MCF 10A (cell line): ENCODE data around the gene QKI. TPM values are rescaled to one million over a fixed set of nuclear protein-coding genes. Genes with fewer than 3 reads are reported as not detected.
A peak's percentile ranks its signal among the peaks of the same experiment; 100 is the strongest.

Source experiments
- BruUV-seq: library from RNA; stranded (reverse); fragments of 400-500 nt; replicated peaks from 2 replicates; lab custom pipeline; 2021; lab: Mats Ljungman, UMichigan
- CTCF ChIA-PET: fragments of 300-600 bp; sonication (Branson Sonifier 250); formaldehyde crosslinking; extraction: SDS; loops from one replicate; lab custom pipeline; 2021; ENCODE audit warnings: antibody characterized with exemption, inconsistent platforms; lab: Yijun Ruan, JAX
- POLR2A ChIA-PET: fragments of 300-600, 350-650 bp; sonication (Branson Sonifier 250); formaldehyde crosslinking; extraction: SDS; loops from one replicate; lab custom pipeline; 2020; ENCODE audit warnings: antibody characterized with exemption, inconsistent platforms; lab: Yijun Ruan, JAX
- DNase-seq: peaks from one replicate; pipeline ENCODE4 v3.0.0-alpha.2; 2018; ENCODE audit not compliant: unreplicated experiment
- H3K27ac Mint-ChIP-seq: one replicate; pipeline ENCODE4 v1.8.0; 2022; ENCODE audit warnings: mild to moderate bottlenecking, low read depth, mixed read lengths; ENCODE audit not compliant: unreplicated experiment
- H3K27me3 Mint-ChIP-seq: one replicate; pipeline ENCODE4 v1.8.0; 2022; ENCODE audit warnings: mixed read lengths; ENCODE audit not compliant: insufficient read depth, unreplicated experiment
- H3K36me3 Mint-ChIP-seq: one replicate; pipeline ENCODE4 v1.8.0; 2022; ENCODE audit warnings: mild to moderate bottlenecking, moderate library complexity, mixed read lengths; ENCODE audit not compliant: insufficient read depth, unreplicated experiment
- H3K4me1 Mint-ChIP-seq: one replicate; pipeline ENCODE4 v1.8.0; 2022; ENCODE audit warnings: mixed read lengths; ENCODE audit not compliant: insufficient read depth, unreplicated experiment
- H3K4me3 Mint-ChIP-seq: one replicate; pipeline ENCODE4 v1.8.0; 2022; ENCODE audit warnings: mild to moderate bottlenecking, moderate library complexity, mixed read lengths; ENCODE audit not compliant: unreplicated experiment
- H3K9me3 Mint-ChIP-seq: one replicate; pipeline ENCODE4 v1.8.0; 2022; ENCODE audit warnings: mixed read lengths; ENCODE audit not compliant: unreplicated experiment
- CTCF ChIP-seq: fragments of 200-600 bp; IDR thresholded peaks from one replicate; pipeline ENCODE4 v1.8.0; 2022; ENCODE audit warnings: antibody characterized with exemption, mild to moderate bottlenecking; ENCODE audit not compliant: unreplicated experiment
- intact Hi-C: fragments of 100-400 bp; cut with micrococcal nuclease; formaldehyde crosslinking; loops from 2 replicates; pipeline ENCODE4 v1.14.1; 2022
- total RNA-seq: library from RNA; stranded (reverse); gene quantifications from 2 replicates; pipeline ENCODE4 v1.2.3, GENCODE V29; 2022

Gene QKI
- total RNA-seq, 1 experiment from 2014 or later, result 272 TPM

- Mint-ChIP-seq H3K27me3 (no peaks in the 10 kb centered on the region), H3K4me3 (no peak overlapping the region), H3K4me1 (peaks cover 59% of the 10 kb centered on the region), H3K36me3 (peaks cover 10% of the 10 kb centered on the region), H3K9me3 (no peaks in the 10 kb centered on the region), H3K27ac (no peak overlapping the region)
- no peak for DNase-seq
- intact Hi-C loops, result no loop called here
- TF ChIP-seq CTCF, result no peak
- no TSS peak for BruUV-seq
- ChIA-PET CTCF (interaction anchor here (0.6 kb wide), 2 partner anchors 12 to 418 kb away, joined by 3 read pairs; no protein-coding TSS in a partner anchor), POLR2A (interaction anchor here (0.6 kb wide), 1 partner anchor 950 kb away, joined by 3 read pairs; no protein-coding TSS in a partner anchor)
Observed at GRCh38 chr6:163487606-163488005, 73.1 kb downstream of the QKI start.

- DNase-seq, result peak; percentile 41
- Mint-ChIP-seq H3K4me1 (peaks cover 57% of the 10 kb centered on the region), H3K27me3 (no peaks in the 10 kb centered on the region), H3K9me3 (no peaks in the 10 kb centered on the region), H3K27ac (no peak overlapping the region), H3K4me3 (no peak overlapping the region), H3K36me3 (peaks cover 4% of the 10 kb centered on the region)
- ChIA-PET CTCF (interaction anchor here (1.0 kb wide), 1 partner anchor 10 kb away, joined by 3 read pairs; no protein-coding TSS in a partner anchor), POLR2A (interaction anchor here (0.7 kb wide), 1 partner anchor 420 kb away, joined by 4 read pairs; no protein-coding TSS in a partner anchor)
- no TSS peak for BruUV-seq
- intact Hi-C loops, result no loop called here
- no peak for TF ChIP-seq CTCF
Observed at GRCh38 chr6:163489584-163489983, 75.1 kb downstream of the QKI start.

GRCh38 chr6:163490826-163491577, 76.5 kb downstream of the QKI start:
- no TSS peak for BruUV-seq
- no peak for TF ChIP-seq CTCF
- intact Hi-C loops, result no loop called here
- peak overlapping the region; percentile 57 for H3K27ac Mint-ChIP-seq
- no peaks in the 10 kb centered on the region for H3K27me3 Mint-ChIP-seq
- peak; percentile 47 for DNase-seq
- no peak overlapping the region for H3K4me3 Mint-ChIP-seq
- CTCF ChIA-PET, result interaction anchor here (1.0 to 1.1 kb wide), 2 partner anchors 8 to 10 kb away, joined by 3 to 4 read pairs; no protein-coding TSS in a partner anchor
- H3K9me3 Mint-ChIP-seq, result no peaks in the 10 kb centered on the region
- H3K36me3 Mint-ChIP-seq, result peaks cover 4% of the 10 kb centered on the region
- H3K4me1 Mint-ChIP-seq, result peaks cover 52% of the 10 kb centered on the region
- POLR2A ChIA-PET, result interaction anchor here (0.7 to 1.5 kb wide), 2 partner anchors 16 kb away, joined by 5 to 8 read pairs; no protein-coding TSS in a partner anchor

GRCh38 chr6:163491737-163492300, 77.3 kb downstream of the QKI start:
- peaks cover 53% of the 10 kb centered on the region for H3K4me1 Mint-ChIP-seq
- no peaks in the 10 kb centered on the region for H3K9me3 Mint-ChIP-seq
- BruUV-seq, result no TSS peak
- TF ChIP-seq CTCF, result no peak
- peaks cover 4% of the 10 kb centered on the region for H3K36me3 Mint-ChIP-seq
- ChIA-PET CTCF (interaction anchor here (0.6 to 1.1 kb wide), 2 partner anchors 9 to 15 kb away, joined by 3 to 4 read pairs; no protein-coding TSS in a partner anchor), POLR2A (interaction anchor here (0.7 to 1.5 kb wide), 2 partner anchors 16 kb away, joined by 5 to 8 read pairs; no protein-coding TSS in a partner anchor)
- intact Hi-C loops, result no loop called here
- DNase-seq, result no peak
- H3K27ac Mint-ChIP-seq, result no peak overlapping the region
- H3K27me3 Mint-ChIP-seq, result no peaks in the 10 kb centered on the region
- no peak overlapping the region for H3K4me3 Mint-ChIP-seq
